Thyroid gland (tissue), 4 donors: Measurements from ENCODE around the gene SVIL.

Experiments used
- POLR2A ChIP-seq, 2 donors: fragments of 450-650 bp; IDR thresholded peaks; one replicate each; pipeline ENCODE4 v1.6.1; 2017; ENCODE audit warnings: antibody characterized with exemption in 2 of 2, mild to moderate bottlenecking in 2 of 2, moderate library complexity in 1 of 2
- TF ChIP-seq, protein P1 (sequence below), 6 experiments: fragments of 200-600 bp in 3 of 6; fragments of 450-650 bp in 3 of 6; sonication (generic) in 3 of 6; IDR thresholded peaks; one replicate each; pipeline ENCODE4 v1.5.1; 2016 to 2019; ENCODE audit warnings: antibody characterized with exemption in 6 of 6, mild to moderate bottlenecking in 2 of 6, inconsistent platforms in 1 of 6, moderate library complexity in 1 of 6

DNA sequence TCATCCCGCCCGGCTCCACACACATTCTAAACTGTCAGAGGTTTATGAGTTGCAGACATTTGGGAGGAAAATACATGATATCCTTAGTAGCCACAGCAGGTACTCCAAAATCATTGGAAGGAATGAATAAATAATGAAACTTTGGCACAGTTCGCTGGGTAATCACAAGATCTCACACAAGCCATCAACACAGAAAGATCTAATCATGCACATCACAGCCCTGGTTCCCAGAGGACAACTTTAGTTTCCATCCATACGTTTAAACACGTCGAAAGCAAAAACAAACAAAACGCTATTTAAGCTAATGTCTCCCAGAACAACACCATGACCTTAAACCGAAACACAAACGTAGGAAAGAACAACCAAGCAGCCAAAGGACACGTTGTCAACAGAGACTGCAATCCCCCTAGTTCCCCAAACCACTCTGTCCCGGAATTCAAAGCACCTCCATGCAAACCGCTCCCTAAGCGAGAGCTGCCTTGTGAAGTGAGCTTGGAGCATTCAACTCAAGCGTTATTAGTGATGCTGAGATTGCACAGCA, 12.3 kb downstream of the SVIL start:
- TF ChIP-seq, protein P1, sequence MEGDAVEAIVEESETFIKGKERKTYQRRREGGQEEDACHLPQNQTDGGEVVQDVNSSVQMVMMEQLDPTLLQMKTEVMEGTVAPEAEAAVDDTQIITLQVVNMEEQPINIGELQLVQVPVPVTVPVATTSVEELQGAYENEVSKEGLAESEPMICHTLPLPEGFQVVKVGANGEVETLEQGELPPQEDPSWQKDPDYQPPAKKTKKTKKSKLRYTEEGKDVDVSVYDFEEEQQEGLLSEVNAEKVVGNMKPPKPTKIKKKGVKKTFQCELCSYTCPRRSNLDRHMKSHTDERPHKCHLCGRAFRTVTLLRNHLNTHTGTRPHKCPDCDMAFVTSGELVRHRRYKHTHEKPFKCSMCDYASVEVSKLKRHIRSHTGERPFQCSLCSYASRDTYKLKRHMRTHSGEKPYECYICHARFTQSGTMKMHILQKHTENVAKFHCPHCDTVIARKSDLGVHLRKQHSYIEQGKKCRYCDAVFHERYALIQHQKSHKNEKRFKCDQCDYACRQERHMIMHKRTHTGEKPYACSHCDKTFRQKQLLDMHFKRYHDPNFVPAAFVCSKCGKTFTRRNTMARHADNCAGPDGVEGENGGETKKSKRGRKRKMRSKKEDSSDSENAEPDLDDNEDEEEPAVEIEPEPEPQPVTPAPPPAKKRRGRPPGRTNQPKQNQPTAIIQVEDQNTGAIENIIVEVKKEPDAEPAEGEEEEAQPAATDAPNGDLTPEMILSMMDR (IDR thresholded peaks at IDR 0.05), result no peak
- no peak for TF ChIP-seq POLR2A (IDR thresholded peaks at IDR 0.05)
